ENCODE results near the gene CEP83.
"Not testable (repeated sequence)": the region's sequence is repeated elsewhere in the genome, so short reads cannot be mapped to it uniquely, and the experiment has no call there.

CEP83 gene

DNA sequence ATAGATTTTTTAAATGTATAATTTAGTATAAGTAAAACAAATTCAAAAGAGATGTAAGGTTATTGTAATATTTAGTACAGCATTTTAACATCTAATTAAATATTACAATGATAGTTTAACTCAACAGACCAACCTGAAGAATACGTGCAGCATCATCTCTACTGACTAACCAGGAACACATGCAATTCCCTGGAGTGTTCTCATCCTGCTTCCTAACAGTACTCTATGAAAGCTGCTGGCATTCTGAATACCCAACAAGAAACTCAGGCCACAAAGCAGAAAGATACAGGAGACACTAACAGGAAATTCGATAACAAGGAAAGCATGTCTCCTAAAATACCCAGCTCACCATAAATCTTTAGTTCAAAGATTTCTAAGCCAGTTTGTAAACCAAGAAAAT, 58.3 kb downstream of the CEP83 start:
- no peak for DNase-seq (ENCODE audit: low read depth)
- TF ChIP-seq, protein P1, sequence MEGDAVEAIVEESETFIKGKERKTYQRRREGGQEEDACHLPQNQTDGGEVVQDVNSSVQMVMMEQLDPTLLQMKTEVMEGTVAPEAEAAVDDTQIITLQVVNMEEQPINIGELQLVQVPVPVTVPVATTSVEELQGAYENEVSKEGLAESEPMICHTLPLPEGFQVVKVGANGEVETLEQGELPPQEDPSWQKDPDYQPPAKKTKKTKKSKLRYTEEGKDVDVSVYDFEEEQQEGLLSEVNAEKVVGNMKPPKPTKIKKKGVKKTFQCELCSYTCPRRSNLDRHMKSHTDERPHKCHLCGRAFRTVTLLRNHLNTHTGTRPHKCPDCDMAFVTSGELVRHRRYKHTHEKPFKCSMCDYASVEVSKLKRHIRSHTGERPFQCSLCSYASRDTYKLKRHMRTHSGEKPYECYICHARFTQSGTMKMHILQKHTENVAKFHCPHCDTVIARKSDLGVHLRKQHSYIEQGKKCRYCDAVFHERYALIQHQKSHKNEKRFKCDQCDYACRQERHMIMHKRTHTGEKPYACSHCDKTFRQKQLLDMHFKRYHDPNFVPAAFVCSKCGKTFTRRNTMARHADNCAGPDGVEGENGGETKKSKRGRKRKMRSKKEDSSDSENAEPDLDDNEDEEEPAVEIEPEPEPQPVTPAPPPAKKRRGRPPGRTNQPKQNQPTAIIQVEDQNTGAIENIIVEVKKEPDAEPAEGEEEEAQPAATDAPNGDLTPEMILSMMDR (IDR thresholded peaks at IDR 0.05; ENCODE audit: low read depth, low read length, missing control alignments): no peak
- no peak overlapping the region for H3K4me3 ChIP-seq (ENCODE audit: low read depth, low read length)

DNA sequence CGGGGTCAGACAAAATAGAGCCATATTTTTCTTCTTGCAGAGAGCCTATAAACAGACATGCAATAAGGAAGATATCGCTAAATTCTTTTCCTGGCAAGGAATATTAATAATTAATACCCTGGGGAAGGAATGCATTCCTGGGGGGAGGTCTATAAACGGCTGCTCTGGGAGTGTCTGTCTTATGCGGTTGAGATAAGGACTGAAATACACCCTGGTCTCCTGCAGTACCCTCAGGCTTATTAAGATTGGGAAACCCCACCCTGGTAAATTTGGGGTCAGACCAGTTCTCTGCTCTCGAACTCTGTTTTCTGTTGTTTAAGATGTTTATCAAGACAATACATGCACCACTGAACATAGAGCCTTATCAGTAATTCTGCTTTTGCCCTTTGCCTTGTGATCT, 61.0 kb downstream of the CEP83 start:
- DNase-seq (ENCODE audit: low read depth); H3K4me3 ChIP-seq (ENCODE audit: low read depth, low read length): not testable (repeated sequence)

DNA sequence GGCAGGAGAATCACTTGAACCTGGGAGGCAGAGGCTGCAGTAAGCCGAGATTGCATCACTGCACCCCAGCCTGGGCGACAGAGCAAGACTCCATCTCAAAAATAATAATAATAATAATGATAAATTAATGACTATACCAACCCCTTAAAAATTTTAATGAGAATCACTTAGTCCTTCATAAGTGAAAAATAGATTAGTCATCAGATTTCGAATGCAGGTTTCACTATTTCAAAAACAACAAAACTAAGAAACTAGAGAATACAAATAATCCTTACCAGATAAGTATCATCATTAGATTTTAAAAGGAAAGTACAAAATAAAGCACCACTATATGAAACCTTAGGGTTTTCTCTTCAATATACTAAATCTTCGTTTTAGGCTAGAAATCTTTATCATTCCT, 62.3 kb downstream of the CEP83 start:
- DNase-seq (ENCODE audit: low read depth): no peak
- TF ChIP-seq, protein P1 (IDR thresholded peaks at IDR 0.05; ENCODE audit: low read depth, low read length, missing control alignments): no peak
- no peak overlapping the region for H3K4me3 ChIP-seq (ENCODE audit: low read depth, low read length)

DNA sequence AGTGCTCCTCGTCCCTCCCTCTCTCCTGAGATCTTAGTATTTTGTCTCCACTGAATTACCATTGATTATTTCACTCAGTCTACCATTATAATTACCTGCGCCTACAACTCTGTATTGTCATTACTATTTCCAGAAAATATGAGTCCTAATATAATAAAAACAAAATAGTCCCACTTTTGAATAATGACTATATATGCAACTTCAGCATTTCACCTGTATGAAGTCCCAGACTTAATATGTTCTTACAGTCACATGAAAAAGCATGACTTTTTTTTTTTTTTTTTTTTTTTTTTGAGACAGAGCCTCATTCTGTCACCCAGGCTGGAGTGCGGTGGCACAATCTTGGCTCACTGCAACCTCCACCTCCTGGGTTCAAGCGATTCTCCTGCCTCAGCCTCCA, 63.7 kb downstream of the CEP83 start:
- H3K4me3 ChIP-seq (ENCODE audit: low read depth, low read length); DNase-seq (ENCODE audit: low read depth): not testable (repeated sequence)

DNA sequence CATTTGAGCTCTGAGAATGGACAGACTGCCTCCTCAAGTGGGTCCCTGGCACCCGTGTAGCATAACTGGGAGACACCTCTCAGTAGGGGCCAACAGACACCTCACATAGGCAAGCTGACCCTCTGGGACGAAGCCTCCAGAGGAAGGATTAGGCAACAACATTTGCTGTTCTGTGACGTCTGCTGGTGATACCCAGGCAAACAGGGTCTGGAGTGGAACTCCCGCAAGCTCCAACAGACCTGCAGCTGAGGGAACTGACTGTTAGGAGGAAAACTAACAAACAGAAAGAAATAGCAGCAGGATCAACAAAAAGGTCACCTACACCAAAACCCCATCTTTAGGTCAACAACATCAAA, 69.6 kb downstream of the CEP83 start:
- H3K4me3 ChIP-seq (ENCODE audit: low read depth, low read length): no peak overlapping the region
- TF ChIP-seq, protein P1 (IDR thresholded peaks at IDR 0.05; ENCODE audit: low read depth, low read length, missing control alignments): no peak
- no peak for DNase-seq (ENCODE audit: low read depth)

DNA sequence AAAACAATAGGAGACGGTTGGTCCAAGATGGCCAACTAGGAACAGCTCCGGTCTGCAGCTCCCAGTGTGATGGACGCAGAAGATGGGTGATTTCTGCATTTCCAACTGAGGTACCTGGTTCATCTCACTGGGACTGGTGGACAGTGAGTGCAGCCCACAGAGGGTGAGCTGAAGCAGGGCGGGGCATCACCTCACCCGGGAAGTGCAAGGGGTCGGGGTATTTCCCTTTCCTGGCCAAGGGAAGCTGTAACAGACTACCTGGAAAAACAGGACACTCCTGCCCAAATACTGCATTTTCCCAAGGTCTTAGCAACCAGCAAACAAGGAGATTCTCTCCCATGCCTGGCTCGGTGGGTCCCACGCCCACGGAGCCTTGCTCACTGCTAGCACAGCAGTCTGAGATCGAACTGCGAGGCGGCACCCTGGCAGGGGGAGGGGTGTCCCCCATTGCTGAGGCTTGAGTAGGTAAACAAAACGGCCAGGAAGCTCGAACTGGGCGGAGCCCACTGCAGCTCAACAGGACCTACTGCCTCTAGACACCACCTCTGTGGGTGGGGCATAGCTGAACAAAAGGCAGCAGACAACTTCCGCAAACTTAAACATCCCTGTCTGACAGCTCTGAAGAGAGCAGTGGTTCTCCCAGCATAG, 70.1 kb downstream of the CEP83 start:
- H3K4me3 ChIP-seq (ENCODE audit: low read depth, low read length); DNase-seq (ENCODE audit: low read depth): not testable (repeated sequence)

DNA sequence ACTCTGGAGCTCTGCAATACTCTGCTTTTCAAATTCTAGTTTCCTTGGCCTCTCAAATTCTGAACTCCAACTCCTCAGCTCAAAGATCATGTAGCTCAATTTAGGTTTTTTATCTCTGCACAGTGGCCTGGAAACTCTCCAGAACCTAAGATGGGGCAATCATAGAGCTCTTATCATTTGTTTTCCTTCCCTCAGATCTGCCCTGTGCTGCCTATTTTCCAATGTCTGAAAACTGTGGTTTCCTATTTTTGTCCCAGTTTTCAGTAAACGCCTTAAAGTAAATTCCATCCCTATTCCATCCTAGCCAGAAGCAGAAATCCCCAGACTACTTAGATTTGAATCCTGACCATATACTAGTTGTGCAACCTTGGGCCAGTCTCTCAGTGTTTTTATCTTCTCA, 73.2 kb downstream of the CEP83 start:
- H3K4me3 ChIP-seq (ENCODE audit: low read depth, low read length): no peak overlapping the region

DNA sequence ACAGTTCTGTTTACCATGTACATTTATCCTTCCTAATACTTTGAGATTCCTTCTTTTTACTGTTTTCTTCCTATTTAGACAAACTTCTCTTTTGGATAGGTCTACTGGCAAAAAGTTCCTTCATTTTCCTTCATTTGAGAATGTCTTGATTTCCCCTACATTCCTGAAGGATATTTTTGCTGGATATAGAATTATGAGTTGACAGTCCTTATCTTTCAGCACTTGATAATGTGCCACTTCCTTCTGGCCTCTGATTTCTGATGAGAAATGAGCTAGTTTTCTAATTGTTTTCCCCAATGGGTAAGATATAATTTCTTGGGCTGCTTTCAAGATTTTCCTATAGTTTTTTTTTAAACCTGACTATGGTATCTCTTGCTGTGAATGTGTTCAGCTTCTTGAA, 75.6 kb downstream of the CEP83 start:
- TF ChIP-seq, protein P1 (IDR thresholded peaks at IDR 0.05; ENCODE audit: low read depth, low read length, missing control alignments): no peak
- H3K4me3 ChIP-seq (ENCODE audit: low read depth, low read length): no peak overlapping the region
- DNase-seq (ENCODE audit: low read depth): no peak

More for the DNA sequence above, 73.2 kb downstream of the CEP83 start:
- no peak for DNase-seq (ENCODE audit: low read depth)
- TF ChIP-seq, protein P1 (IDR thresholded peaks at IDR 0.05; ENCODE audit: low read depth, low read length, missing control alignments): no peak

DNA sequence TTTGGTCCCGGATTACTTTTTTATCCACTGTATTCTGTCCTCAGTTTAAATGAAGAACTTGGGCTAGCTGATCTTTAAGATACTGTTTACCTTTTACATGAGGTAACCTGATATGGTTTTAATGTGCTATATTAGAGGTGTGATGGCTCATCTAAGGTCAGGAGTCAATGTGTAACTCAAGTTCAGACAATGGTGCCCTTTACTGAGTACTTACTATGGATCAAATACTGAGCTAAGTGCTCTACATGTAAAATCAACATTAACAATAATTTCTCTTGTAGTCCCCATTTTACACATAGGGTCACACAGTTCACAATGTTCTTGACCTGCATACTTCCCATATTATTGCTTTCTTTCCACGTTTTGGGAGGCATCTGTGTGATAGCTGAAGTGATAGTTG, 79.2 kb downstream of the CEP83 start:
- DNase-seq (ENCODE audit: low read depth): no peak
- no peak overlapping the region for H3K4me3 ChIP-seq (ENCODE audit: low read depth, low read length)
- TF ChIP-seq, protein P1 (IDR thresholded peaks at IDR 0.05; ENCODE audit: low read depth, low read length, missing control alignments): no peak
